Caco-2 (cell line): ENCODE measurements around the gene ADGRB2. TPM values are rescaled to one million over a fixed set of nuclear protein-coding genes. Genes with fewer than 3 reads are reported as not detected.

ENCODE experiments used
- BruUV-seq: library from RNA; stranded (reverse); fragments of 400-500 nt; replicated peaks from 2 replicates; lab custom pipeline; 2021; lab: Mats Ljungman, UMichigan
- CTCF ChIA-PET: fragments of 300-600 bp; sonication (Branson Sonifier 250); formaldehyde crosslinking; loops from one replicate; lab custom pipeline; 2022; ENCODE audit warnings: antibody characterized with exemption; lab: Charles Lee
- POLR2A ChIA-PET: fragments of 300-600 bp; sonication (Branson Sonifier 250); formaldehyde crosslinking; loops from one replicate; lab custom pipeline; 2022; ENCODE audit warnings: antibody characterized with exemption; lab: Charles Lee
- DNase-seq, 2 experiments: peaks; one replicate each; pipeline versions ENCODE4 v3.0.0 to v3.0.0-alpha.2; 2020 to 2022
- H3K27me3 ChIP-seq: replicated peaks from 2 replicates; pipeline ENCODE4 v1.6.0; 2011; ENCODE audit warnings: low read length; ENCODE audit not compliant: control insufficient read depth, insufficient read depth
- H3K36me3 ChIP-seq: 2 replicates; pipeline ENCODE4 v1.5.1; 2011; ENCODE audit warnings: low read length; ENCODE audit not compliant: control insufficient read depth, insufficient read depth
- H3K4me1 ChIP-seq: fragments of 250-450 bp; sonication (Bioruptor Pico); 2 replicates; pipeline ENCODE4 v1.5.1; 2020; ENCODE audit warnings: mild to moderate bottlenecking
- H3K4me3 ChIP-seq: 2 replicates; pipeline ENCODE4 v1.5.1; 2011; ENCODE audit warnings: low read depth, mild to moderate bottlenecking, control low read depth, low read length
- H3K9me3 ChIP-seq: fragments of 250-450 bp; sonication (Bioruptor Pico); 2 replicates; pipeline ENCODE4 v1.5.1; 2020; ENCODE audit warnings: mild to moderate bottlenecking, moderate library complexity
- H3K27ac Mint-ChIP-seq: one replicate; pipeline ENCODE4 v1.8.0; 2022; ENCODE audit warnings: mixed read lengths; ENCODE audit not compliant: unreplicated experiment
- H3K27me3 Mint-ChIP-seq: one replicate; pipeline ENCODE4 v1.8.0; 2022; ENCODE audit warnings: mixed read lengths; ENCODE audit not compliant: insufficient read depth, unreplicated experiment
- H3K36me3 Mint-ChIP-seq: one replicate; pipeline ENCODE4 v1.8.0; 2022; ENCODE audit warnings: mild to moderate bottlenecking, mixed read lengths; ENCODE audit not compliant: insufficient read depth, unreplicated experiment
- H3K4me1 Mint-ChIP-seq: one replicate; pipeline ENCODE4 v1.8.0; 2022; ENCODE audit warnings: low read depth, mixed read lengths; ENCODE audit not compliant: unreplicated experiment
- H3K4me3 Mint-ChIP-seq: one replicate; pipeline ENCODE4 v1.8.0; 2022; ENCODE audit warnings: mild to moderate bottlenecking, moderate library complexity, mixed read lengths; ENCODE audit not compliant: unreplicated experiment
- H3K9me3 Mint-ChIP-seq: one replicate; pipeline ENCODE4 v1.8.0; 2022; ENCODE audit warnings: mixed read lengths; ENCODE audit not compliant: unreplicated experiment
- CTCF ChIP-seq, 2 experiments: fragments of 200-600 bp in 1 of 2; IDR thresholded peaks; 1 replicate in 1 of 2; 2 replicates in 1 of 2; pipeline versions ENCODE4 v1.5.1 to v1.8.0; 2011 to 2022; ENCODE audit warnings: antibody characterized with exemption in 1 of 2, control low read depth in 1 of 2, inconsistent platforms in 1 of 2, low read depth in 1 of 2, low read length in 1 of 2, mild to moderate bottlenecking in 1 of 2, moderate library complexity in 1 of 2; ENCODE audit not compliant: insufficient read depth in 1 of 2, severe bottlenecking in 1 of 2, unreplicated experiment in 1 of 2
- intact Hi-C: fragments of 100-400 bp; cut with micrococcal nuclease; formaldehyde crosslinking; loops from one replicate; pipeline ENCODE4 v1.10.0; 2022; ENCODE audit not compliant: unreplicated experiment
- total RNA-seq: library from RNA; stranded (reverse); gene quantifications from 2 replicates; pipeline ENCODE4 v1.2.3, GENCODE V29; 2022

Gene ADGRB2
- total RNA-seq, 1 experiment from 2014 or later: 2.2 TPM

GRCh38 chr1:31787261-31787660 lies 23.1 kb upstream of the ADGRB2 start:
- H3K4me3 ChIP-seq: no peak overlapping the region
- H3K4me3 Mint-ChIP-seq: peak overlapping the region; percentile 74
- POLR2A ChIA-PET: no interaction called here
- H3K36me3 Mint-ChIP-seq: no peaks in the 10 kb centered on the region
- intact Hi-C loops: loop anchor here (5.0 kb wide), 1 partner anchor 225 kb away; no protein-coding TSS in a partner anchor
- TF ChIP-seq CTCF (IDR thresholded peaks at IDR 0.05; ENCODE audit: insufficient read depth in 1 of 2, low read depth in 1 of 2, low read length in 1 of 2, severe bottlenecking in 1 of 2, unreplicated experiment in 1 of 2): no peak
- CTCF ChIA-PET: no interaction called here
- H3K4me1 ChIP-seq: 0 out of 2 replicates have a peak, but pooled peaks cover 7% of the 10 kb centered on the region
- BruUV-seq: no TSS peak
- no peaks in the 10 kb centered on the region for H3K27me3 Mint-ChIP-seq
- H3K36me3 ChIP-seq: no peaks in the 10 kb centered on the region
- no peaks in the 10 kb centered on the region for H3K9me3 Mint-ChIP-seq
- H3K4me1 Mint-ChIP-seq: no peaks in the 10 kb centered on the region
- H3K27me3 ChIP-seq: no peaks in the 10 kb centered on the region
- H3K27ac Mint-ChIP-seq: no peak overlapping the region
- peak in 1 of 2 experiments; percentile 3 for DNase-seq
- no peaks in the 10 kb centered on the region for H3K9me3 ChIP-seq

GRCh38 chr1:31786366-31787060 lies 22.4 kb upstream of the ADGRB2 start:
- TF ChIP-seq CTCF (IDR thresholded peaks at IDR 0.05; ENCODE audit: insufficient read depth in 1 of 2, low read depth in 1 of 2, low read length in 1 of 2, severe bottlenecking in 1 of 2, unreplicated experiment in 1 of 2): no peak
- Mint-ChIP-seq H3K4me1 (no peaks in the 10 kb centered on the region), H3K27me3 (no peaks in the 10 kb centered on the region), H3K27ac (no peak overlapping the region), H3K4me3 (no peak overlapping the region), H3K36me3 (no peaks in the 10 kb centered on the region), H3K9me3 (no peaks in the 10 kb centered on the region)
- ChIA-PET CTCF (no interaction called here), POLR2A (no interaction called here)
- no TSS peak for BruUV-seq
- 0 out of 2 replicates have a peak, but pooled peaks cover 7% of the 10 kb centered on the region for H3K4me1 ChIP-seq
- H3K36me3 ChIP-seq: no peaks in the 10 kb centered on the region
- no peaks in the 10 kb centered on the region for H3K9me3 ChIP-seq
- no peak for DNase-seq
- H3K4me3 ChIP-seq: no peak overlapping the region
- intact Hi-C loops: loop anchor here (5.0 kb wide), 1 partner anchor 224 kb away; no protein-coding TSS in a partner anchor
- H3K27me3 ChIP-seq: no peaks in the 10 kb centered on the region

- CTCF ChIA-PET: no interaction called here
- H3K36me3 Mint-ChIP-seq: no peaks in the 10 kb centered on the region
These were observed 21.8 kb upstream of the ADGRB2 start for GRCh38 chr1:31785947-31786290.

More at GRCh38 chr1:31785947-31786290, 21.8 kb upstream of the ADGRB2 start:
- H3K27me3 ChIP-seq: no peaks in the 10 kb centered on the region
- DNase-seq: peak in 1 of 2 experiments; percentile 10
- Mint-ChIP-seq H3K27me3 (no peaks in the 10 kb centered on the region), H3K4me1 (no peaks in the 10 kb centered on the region), H3K27ac (no peak overlapping the region), H3K9me3 (no peaks in the 10 kb centered on the region), H3K4me3 (no peak overlapping the region)
- no peaks in the 10 kb centered on the region for H3K36me3 ChIP-seq
- POLR2A ChIA-PET: no interaction called here
- intact Hi-C loops: loop anchor here (5.0 kb wide), 1 partner anchor 224 kb away; no protein-coding TSS in a partner anchor
- TF ChIP-seq CTCF (IDR thresholded peaks at IDR 0.05; ENCODE audit: insufficient read depth in 1 of 2, low read depth in 1 of 2, low read length in 1 of 2, severe bottlenecking in 1 of 2, unreplicated experiment in 1 of 2): no peak
- BruUV-seq: no TSS peak
- H3K4me3 ChIP-seq: no peak overlapping the region
- H3K9me3 ChIP-seq: no peaks in the 10 kb centered on the region
- H3K4me1 ChIP-seq: 0 out of 2 replicates have a peak, but pooled peaks cover 7% of the 10 kb centered on the region
